GM12873 (cell line): ENCODE data around the gene FGGY.

ENCODE experiments used
- CTCF ChIP-seq: IDR thresholded peaks from 2 replicates; pipeline ENCODE4 v1.5.1; 2012; ENCODE audit warnings: low read depth, mild to moderate bottlenecking, moderate library complexity, low read length, control low read depth; ENCODE audit not compliant: insufficient read depth; ENCODE audit errors: missing control alignments

Gene FGGY

GRCh38 chr1:59343576-59343840, 46.6 kb downstream of the FGGY start:
- TF ChIP-seq CTCF, result no peak

- no peak for TF ChIP-seq CTCF
Measured at GRCh38 chr1:59345221-59345620, 48.3 kb downstream of the FGGY start.

DNA sequence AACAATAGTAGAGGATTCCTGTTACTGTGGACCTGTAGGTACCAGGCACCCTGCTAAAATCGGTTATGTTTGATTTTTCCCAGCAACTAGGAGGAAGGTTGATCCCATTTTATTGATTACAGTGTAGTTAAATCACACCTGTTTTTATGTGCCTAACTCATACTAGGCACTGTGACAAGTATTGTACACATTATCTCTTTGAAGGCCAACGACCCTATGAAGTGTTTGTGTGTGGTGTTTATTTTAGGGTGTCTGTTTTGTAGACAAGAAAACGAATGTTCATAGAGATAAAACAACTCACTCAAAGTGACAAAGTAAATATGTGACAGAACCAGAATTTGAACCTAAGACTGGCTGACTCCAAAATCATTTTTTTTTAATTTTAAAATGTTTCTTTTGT, 49.5 kb downstream of the FGGY start:
- TF ChIP-seq CTCF, result no peak

DNA sequence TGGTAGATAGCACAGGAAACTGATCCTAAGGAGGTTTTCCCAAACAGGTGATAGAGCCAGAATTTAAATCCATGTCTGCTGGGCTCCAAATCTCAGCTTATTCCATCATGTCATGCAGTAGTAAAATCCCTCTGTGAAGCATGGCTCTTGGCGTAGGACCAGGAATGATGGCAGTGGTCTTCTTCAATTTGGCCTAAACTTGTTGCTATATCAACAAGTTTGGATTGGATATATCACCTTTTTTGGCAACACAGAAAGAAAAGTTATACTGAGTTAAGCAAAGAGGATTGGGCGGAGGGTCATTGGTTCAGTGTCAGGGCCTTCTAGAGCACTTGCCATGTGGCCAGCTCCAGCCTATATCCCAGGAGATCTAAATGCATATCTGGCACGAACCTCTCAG, 52.2 kb downstream of the FGGY start:
- TF ChIP-seq CTCF, result no peak

- no peak for TF ChIP-seq CTCF
Measured at GRCh38 chr1:59350521-59350920, 53.6 kb downstream of the FGGY start.

- TF ChIP-seq CTCF, result no peak
Measured at GRCh38 chr1:59352065-59352464, 55.2 kb downstream of the FGGY start.

- TF ChIP-seq CTCF, result no peak
Measured at GRCh38 chr1:59353453-59353852, 56.6 kb downstream of the FGGY start.
